HG02588 (cell line): ENCODE results near the gene ULK4.
"Not testable (repeated sequence)": the region's sequence is repeated elsewhere in the genome, so short reads cannot be mapped to it uniquely, and the experiment has no call there.

ENCODE experiments used
- ATAC-seq: cut with Tn5 transposase; IDR thresholded peaks from one replicate; pipeline ENCODE4 v1.9.1; 2021; ENCODE audit warnings: mild to moderate bottlenecking, moderate library complexity; ENCODE audit not compliant: unreplicated experiment

Gene ULK4

DNA sequence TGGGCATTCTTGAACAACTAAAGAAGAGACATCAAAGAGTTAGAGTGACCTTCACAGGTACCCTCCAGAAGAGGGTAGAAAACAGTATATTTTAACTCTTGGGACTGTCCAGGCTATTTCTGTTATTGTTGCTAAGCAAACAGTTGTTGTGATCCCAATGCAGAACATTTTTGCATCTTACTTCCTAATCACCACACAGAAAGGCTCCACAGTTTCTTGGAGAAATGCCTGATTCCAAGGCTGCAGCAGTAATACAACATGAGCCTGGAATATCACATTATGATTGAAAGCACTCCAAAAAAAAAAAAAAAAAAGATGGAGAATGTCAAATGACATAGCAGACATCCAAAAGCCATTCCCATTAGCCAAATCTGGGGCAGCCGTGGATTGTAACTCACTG lies 567.0 kb downstream of the ULK4 start:
- ATAC-seq = no peak

DNA sequence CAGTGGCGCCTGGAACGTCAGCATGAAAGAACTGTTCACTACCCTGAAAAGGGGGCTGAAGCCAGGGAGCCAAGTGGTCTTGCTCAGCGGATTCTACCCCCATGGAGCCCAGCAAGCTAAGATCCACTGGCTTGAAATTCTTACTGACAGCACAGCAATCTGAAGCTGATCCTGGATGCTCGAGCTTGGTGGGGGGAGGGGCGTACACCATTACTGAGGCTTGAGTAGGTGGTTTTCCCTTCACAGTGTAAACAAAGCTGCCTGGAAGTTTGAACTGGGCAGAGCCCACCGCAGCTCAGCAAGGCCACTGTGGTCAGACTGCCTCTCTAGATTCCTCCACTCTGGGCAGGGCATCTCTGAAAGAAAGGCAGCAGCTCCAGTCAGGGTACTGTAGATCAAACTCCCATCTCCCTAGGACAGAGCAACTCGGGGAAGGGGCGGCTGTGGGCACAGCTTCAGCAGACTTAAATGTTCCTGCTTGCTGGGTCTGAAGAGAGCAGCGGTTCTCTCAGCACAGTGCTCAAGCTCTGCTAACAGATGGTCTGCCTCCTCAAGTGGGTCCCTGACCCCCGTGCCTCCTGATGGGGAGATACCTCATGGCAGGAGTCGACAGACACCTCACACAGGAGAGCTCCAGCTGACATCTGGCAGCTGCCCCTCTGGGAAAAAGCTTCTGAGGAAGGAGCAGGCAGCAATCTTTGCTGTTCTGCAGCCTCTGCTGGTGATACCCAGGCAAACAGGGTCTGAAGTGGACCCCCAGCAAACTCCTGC lies 591.0 kb downstream of the ULK4 start:
- ATAC-seq = not testable (repeated sequence)

DNA sequence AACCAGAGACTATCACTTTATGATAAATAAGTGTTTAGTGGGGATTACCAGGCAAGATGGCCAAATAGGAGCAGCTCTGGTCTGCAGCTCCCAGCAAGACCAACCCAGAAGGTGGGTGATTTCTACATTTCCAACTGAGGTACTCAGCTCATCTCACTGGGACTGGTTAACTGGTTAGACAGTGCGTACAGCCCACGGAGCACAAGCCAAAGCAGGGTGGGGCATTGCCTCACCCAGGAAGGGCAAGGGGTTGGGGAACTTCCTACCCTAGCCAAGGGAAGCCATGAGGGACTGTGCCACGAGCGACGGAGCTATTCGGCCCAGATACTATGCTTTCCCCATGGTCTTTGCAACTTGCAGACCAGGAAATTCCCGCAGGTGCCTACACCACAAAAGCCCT lies 591.6 kb downstream of the ULK4 start:
- no peak for ATAC-seq

DNA sequence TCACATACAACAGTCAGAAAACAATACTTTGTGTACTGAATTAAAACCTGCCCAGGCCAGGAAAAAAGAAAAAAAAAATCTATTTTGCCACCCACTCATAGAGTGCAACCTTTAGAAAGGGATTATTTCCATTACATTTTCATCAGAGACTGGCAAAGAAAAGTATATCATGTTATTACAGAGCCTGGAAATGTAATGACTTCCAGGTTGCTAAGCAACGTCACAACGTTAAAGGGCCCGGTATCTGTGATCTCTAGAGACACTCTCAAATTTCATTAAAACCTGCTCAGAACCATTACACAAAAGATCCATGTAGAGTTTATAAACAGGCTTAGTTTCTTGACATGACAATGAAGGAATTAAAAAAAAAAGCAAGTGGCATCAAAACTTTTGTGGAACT lies 592.1 kb downstream of the ULK4 start:
- no peak for ATAC-seq

DNA sequence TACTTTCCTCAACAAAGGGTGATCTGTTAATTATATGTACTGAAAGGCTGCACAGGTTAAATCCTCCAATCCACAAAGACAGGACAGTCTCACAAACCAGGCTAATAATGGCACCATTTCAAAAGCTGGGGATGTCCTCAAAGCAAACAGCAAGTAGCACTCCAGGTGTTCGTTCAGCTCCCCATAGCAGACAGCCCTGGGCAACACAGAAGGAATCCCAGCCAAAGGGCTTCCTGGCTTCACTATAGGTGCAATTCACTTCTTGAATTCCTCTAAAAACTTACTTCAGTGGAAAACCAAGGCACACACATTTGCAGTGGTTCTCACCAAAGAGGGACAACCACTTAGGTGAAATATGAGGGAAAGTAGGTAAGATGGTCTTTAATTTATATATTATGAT lies 595.9 kb downstream of the ULK4 start:
- no peak for ATAC-seq

DNA sequence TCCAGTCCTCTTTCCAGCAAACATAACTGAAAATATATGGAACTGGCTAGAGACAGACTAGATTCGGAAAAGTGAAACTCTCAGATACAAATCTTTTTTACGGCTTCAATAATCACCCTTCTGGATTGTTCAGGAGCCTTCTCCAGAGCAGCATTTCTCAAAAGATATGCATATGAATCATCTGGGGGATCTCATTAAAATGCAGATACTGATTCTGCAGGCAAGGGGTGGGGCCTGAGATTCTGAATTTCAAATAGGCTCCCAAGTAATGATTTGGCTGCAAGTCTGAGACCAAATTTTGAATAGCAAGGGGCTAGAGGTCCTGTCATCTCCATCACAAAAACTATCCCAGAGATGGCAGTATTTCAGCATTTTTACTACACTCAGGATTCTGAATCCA lies 597.2 kb downstream of the ULK4 start:
- no peak for ATAC-seq

DNA sequence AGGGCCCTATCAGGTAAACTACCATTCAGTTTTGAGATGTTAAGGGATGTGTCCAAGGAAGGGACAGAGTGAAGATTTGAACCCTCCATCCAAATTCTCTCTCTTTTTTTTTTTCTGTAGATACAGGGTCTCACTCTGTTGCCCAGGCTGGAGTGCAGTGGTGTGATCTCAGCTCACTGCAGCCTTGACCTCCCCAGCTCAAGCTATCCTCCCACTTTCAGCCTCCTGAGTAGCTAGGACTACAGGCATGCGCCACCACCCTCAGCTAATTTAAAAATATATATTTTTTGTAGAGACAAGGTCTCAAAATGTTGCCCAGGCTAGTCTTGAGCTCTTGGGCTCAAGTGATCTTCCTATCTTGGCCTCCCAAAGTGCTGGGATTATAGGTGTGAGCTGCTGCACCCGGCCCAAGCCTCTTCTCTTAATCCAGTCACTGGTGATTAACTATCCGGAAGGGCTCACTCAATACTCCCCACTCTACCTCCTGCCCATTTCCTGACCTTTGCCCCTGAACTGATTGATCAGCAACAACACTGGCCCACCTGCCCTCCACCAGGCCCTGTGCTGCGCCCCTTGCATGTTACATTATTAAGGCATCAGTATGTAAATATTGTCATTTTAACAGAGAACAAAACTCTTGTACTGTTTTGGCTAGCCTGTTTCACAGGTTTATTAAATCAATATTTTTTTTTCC lies 597.9 kb downstream of the ULK4 start:
- no peak for ATAC-seq

DNA sequence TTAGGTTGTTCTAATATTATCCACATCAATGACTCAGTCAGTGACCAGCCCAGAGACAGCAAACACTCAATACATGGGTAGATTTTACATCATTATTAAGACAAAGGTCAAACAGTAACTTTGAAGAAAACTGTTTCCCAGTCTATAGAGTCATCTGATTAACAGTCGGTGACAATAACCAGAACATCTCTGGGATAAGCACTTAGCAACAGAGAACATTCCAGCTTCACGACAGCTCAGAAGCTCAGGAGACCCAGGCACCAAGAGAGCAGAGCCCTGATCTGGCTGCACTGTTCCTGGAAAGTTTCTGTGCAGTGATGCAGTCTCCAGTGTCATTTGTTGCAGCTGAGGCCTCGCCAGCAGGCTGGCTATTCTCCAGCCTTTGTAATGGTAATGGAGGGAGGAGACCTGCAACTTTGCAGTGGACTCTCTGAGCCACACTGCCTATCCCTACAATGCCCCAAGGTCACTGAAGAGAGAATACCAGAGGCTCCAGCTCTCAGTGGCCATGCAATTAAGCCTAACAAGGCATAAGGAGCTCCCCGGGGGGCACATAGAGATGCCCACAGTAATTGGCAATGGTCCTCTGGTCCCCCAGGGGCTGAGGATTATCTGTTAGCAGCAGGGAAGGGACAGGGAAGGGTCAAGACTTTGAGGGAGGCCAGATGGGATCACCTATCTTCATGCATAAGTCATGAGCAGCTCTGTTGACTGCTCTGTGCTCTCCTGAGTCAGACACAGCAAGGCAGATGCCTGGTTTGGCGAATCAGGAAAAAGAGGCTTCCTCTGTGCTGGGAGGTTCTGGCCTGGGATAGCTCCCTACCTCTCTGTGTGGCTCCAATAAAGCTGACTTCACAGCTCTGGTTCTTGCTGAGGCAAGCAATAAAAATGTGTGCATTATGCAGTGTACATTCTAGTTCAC lies 599.0 kb downstream of the ULK4 start:
- ATAC-seq = no peak

DNA sequence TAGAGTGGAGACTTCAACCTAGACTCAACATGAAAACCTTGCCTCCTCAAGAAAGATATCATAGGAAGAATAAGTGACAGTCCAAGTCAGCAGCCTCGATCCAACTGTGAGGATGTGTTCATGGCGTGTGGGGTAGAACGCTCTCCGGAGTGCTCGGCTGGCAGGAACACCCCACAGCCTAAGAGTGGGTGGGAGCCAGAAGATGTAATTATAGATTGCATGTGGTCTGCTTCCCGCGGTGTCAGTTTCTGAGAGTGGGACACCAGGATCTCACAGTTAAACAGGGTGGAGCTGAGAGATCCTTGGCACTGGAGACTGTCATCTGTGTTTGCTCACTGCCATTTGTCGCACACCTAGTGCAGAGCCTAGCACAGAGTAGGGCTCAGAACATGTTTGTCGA lies 604.6 kb downstream of the ULK4 start:
- no peak for ATAC-seq

DNA sequence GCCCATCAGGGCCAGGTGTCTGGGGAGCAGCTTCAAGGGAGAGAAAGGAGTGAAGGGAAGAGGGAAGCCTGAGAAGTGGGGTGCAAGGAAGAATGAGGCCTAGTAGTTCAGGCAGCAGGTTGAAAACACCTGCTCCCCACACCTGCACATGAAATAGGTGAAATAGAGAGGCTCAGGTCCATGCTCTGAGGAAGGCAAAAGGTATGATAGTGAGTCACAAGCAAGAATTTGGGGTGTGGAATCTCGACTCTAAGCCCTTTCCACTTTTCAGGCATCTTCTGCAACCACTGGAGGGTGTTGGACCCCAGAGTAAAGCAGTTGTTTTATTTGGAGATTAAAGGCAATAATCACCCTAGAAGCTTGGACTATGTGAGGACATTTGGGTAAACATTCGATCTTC lies 605.1 kb downstream of the ULK4 start:
- no peak for ATAC-seq

DNA sequence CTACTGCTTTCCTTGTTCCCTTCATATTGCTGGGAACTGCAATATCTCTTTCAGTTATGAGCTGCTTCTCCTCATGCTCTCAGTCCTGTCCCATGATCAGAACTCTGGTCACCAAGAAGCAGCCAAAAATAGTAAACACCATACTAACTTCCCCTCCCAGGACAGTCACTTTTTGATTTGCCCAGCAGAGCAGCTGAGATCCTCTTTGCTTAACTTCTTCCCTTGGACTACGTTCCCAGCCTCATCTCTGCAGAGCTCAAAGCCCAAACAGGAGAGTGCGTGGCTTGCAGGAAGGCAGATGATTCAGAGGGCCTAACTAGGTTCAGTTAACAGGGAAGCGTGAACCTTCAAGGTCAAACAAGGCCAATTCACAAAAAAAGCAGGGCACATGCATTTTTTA lies 609.4 kb downstream of the ULK4 start:
- ATAC-seq = no peak

DNA sequence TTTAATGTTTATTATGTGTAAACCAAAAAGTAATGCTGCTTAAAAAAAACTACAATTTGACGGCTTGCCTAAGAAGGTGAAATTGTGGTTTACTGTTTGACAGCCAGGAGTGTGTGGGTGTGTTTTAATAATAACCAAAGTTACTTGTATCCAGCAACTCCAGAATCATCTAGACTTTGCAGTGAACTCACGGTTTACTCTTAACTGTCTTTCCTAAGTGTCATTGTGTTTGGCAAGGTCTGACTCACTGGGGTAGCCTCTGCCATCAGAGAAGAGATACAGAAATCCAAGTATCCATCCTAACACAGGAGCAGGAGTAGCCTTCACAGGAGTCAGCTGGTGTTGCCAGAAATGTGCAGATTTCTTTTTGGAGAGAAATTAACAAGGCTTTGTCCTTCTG lies 611.5 kb downstream of the ULK4 start:
- ATAC-seq = no peak

DNA sequence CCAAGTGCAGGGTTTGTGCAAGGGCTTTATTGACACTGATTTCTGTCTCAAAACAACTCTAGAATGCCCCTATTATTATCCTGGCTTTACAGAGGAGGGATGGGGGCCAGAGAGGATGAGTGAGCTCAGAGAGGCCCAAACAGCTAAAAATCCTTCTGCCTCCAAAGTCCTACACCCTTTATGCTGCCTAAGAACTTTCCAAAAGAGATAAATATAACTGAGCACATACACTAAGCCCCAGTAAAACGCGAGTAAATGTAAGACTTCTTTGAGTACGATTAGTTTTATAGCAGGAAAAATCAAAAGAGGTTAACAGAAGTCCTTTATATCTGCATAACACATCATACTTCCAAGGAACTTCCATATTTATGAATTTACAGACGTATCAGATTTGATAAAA lies 613.5 kb downstream of the ULK4 start:
- no peak for ATAC-seq

DNA sequence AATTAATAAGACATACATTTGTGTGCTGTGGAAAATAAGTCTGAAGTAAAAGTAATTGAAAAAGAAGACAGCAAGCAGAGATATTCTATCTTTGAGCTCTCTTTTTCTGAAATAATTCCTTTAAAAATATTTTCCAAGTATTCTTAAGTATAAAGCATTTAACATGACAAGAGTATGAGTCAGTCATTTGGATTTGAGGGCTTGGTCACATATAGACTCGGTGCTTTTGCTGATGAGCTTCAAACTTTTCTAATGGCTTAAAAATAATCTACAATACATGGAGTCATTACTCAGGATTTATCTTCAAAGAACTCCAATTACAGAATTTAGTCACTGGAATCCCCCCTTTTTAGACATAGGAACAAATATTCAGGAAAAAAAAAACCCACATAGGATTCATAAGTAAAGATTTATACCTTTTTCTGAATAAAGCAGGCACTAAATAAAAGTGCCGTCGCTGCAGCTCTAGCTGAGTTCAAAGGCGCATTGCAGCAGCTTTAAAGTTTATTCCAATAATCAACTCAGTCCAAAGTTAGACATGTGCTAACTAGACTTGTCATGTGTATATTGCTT lies 615.1 kb downstream of the ULK4 start:
- ATAC-seq = no peak

DNA sequence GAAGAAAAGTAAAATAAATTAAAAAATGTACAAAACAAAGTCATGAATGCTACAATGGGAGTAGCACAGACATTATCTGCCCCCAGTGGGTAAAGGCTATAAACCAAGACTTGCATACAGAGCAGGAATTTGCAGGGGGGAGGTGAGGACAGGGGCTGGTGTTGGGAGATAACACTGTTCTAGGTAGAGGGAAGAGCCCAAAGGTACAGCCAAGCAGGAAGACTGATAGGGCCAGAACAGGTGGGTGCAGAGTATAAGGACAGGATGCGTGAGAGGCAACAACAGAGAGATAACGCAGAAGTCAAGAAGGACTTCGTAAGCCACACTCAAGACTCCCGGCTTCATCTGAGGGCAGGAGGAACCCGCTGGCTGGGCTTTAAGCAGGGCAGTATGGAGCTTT lies 616.1 kb downstream of the ULK4 start:
- ATAC-seq = no peak

DNA sequence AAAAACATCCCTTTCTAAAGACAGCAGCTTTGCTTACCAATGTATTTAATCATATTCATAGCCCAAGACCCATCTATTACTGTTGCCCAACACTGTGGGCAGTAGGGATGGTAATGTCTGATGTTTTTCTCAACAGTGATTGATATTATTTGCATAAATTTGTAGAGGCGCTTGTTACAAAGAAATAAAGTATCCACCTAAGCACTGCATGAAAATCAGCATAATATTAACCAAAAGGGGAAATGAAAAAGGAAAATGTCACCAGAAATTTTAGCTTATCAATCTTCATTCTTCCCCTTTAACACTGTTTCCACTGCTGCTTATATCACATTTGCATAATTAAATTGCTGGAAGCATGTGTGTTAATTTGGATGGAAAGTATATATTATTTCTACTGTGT lies 622.1 kb downstream of the ULK4 start:
- no peak for ATAC-seq

DNA sequence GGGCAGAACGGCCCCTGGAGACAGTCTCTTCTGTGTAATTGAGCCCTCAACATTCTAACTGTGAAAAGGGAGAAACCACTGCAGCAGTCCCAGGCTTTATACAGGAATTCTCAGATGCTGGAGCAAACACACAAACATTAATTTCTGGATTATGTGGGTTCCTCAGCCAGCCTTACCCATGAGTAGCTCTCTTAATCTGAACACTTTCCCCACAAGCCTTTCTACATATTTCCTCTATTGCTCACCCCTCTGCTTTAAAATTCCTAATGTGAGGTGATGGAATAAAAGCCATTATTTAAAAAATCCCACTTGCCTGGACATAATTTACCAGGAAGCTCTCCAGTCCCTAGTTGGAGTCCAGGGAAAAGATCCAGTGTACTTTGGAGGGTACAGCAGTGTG lies 623.6 kb downstream of the ULK4 start:
- no peak for ATAC-seq

DNA sequence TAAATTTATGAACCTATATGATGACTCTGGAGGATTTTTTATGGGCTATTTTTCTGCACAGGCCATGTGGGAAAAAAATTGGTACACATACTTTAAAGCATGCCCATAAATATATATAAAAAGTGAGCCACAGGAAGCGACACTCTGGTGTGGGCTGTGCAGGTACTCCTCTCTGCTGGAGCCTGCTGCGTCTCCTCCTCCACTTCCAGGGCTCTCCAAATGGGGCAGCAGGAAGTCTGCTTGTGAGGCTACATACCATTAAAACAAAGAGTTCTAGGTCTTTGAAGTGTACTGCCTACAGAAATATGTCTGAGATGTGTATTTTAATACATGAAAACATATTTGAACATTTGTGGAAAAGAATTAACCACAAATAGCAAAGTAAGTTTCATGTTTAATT lies 627.5 kb downstream of the ULK4 start:
- no peak for ATAC-seq

DNA sequence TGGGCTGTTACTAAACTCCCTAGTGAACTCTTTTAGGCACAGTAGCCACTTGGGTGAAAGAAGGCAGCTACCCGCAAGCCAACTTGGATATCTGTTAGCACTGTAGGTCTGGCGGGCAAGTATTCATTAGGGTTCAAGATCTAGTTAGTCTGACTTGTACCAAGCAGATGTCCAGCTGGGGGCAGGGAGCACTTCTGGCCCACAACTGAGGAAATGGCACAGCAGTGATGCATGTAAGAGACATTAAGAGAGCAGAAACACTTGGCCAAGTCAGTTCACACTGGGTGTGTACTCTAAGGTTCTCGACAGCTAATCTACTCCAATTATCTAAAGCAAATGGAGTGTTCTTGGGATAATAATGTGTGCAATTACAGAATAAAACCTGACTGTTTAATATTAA lies 630.9 kb downstream of the ULK4 start:
- ATAC-seq = no peak

DNA sequence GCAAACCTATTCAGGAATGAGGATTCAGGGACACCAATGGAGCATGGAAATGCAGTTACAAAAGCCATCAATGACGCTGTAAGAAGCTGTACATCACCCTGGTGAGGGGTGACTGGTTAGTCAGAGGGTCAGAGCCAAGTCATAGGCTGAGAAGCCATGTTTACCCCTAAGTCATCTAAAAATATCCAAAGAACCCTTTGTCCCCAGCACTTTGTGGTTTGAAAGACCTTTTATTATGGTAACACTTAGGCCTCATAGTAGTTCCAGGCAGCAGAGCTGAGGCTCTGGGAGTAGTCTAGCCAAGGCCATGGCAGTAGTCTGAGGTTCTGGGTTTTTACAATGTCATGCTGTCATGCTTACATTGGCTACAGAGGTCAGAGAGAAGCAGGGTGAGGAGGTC lies 631.4 kb downstream of the ULK4 start:
- no peak for ATAC-seq

DNA sequence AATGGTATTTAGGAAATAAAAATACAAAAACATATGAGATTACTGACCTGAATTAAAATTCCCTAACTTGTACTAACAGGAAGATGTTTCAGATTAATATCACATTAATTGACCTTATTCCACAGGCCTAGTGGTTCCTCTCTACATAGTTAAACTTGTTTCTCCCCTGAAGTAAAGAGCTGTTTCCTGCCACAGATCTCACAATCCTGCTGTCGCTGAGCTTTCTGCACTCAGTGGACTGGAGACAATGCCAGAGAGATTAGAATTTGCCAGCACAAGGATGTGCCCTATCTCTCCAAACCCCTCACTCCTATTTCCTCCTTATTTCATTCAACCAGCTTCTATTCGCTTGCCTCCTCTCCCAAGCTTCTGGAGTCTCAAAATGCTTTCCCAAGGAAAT lies 632.0 kb downstream of the ULK4 start:
- no peak for ATAC-seq
